H9 (cell line): ENCODE data around the gene MYO18B. TPM values are rescaled to one million over a fixed set of nuclear protein-coding genes. Genes with fewer than 3 reads are reported as not detected.

Experiments
- DNase-seq: peaks from one replicate; pipeline ENCODE4 v3.0.0-alpha.2; 2017
- H2AFZ ChIP-seq: one replicate; pipeline ENCODE4 v1.6.1; 2013; ENCODE audit warnings: mild to moderate bottlenecking, low read length, control low read depth, moderate library complexity
- H2AK5ac ChIP-seq: 2 replicates; pipeline ENCODE4 v1.6.1; 2013; ENCODE audit warnings: low read length, control low read depth, mixed read lengths; ENCODE audit not compliant: insufficient read length
- H2BK120ac ChIP-seq: one replicate; pipeline ENCODE4 v1.6.1; 2013; ENCODE audit warnings: low read depth, mild to moderate bottlenecking, low read length, control low read depth, inconsistent platforms; ENCODE audit not compliant: poor library complexity, severe bottlenecking
- H2BK12ac ChIP-seq: 2 replicates; pipeline ENCODE4 v1.6.1; 2013; ENCODE audit warnings: low read length, control low read depth, mixed read lengths, low read depth; ENCODE audit not compliant: insufficient read length
- H2BK15ac ChIP-seq: 2 replicates; pipeline ENCODE4 v1.6.1; 2013; ENCODE audit warnings: low read depth, low read length, control low read depth
- H2BK20ac ChIP-seq: one replicate; pipeline ENCODE4 v1.6.1; 2013; ENCODE audit warnings: low read depth, mild to moderate bottlenecking, low read length, control low read depth, inconsistent platforms; ENCODE audit not compliant: poor library complexity, severe bottlenecking
- H2BK5ac ChIP-seq: 2 replicates; pipeline ENCODE4 v1.6.1; 2013; ENCODE audit warnings: low read length, control low read depth, mixed read lengths; ENCODE audit not compliant: insufficient read length
- H3K14ac ChIP-seq: 2 replicates; pipeline ENCODE4 v1.6.1; 2013; ENCODE audit warnings: low read length, control low read depth; ENCODE audit not compliant: insufficient read depth
- H3K18ac ChIP-seq: 2 replicates; pipeline ENCODE4 v1.6.1; 2013; ENCODE audit warnings: low read depth, mild to moderate bottlenecking, mixed read lengths, low read length, control low read depth; ENCODE audit not compliant: insufficient read length
- H3K23ac ChIP-seq: 2 replicates; pipeline ENCODE4 v1.6.1; 2013; ENCODE audit warnings: low read length, control low read depth, mixed read lengths, low read depth; ENCODE audit not compliant: insufficient read length
- H3K23me2 ChIP-seq: 2 replicates; pipeline ENCODE4 v1.6.1; 2013; ENCODE audit warnings: low read depth, mild to moderate bottlenecking, mixed read lengths, low read length, control low read depth; ENCODE audit not compliant: insufficient read length, poor library complexity, severe bottlenecking
- H3K27ac ChIP-seq: 2 replicates; pipeline ENCODE4 v1.5.1; 2013; ENCODE audit warnings: low read length, control low read depth, mixed read lengths, low read depth; ENCODE audit not compliant: insufficient read length
- H3K27me3 ChIP-seq: 2 replicates; pipeline ENCODE4 v1.6.1; 2013; ENCODE audit warnings: low read length, control low read depth, inconsistent platforms; ENCODE audit not compliant: insufficient read depth
- H3K4ac ChIP-seq: 2 replicates; pipeline ENCODE4 v1.6.1; 2013; ENCODE audit warnings: low read depth, mild to moderate bottlenecking, control low read depth, inconsistent platforms, low read length, moderate library complexity
- H3K4me1 ChIP-seq: 2 replicates; pipeline ENCODE4 v1.6.1; 2013; ENCODE audit warnings: low read length, control low read depth, inconsistent platforms; ENCODE audit not compliant: insufficient read depth
- H3K4me2 ChIP-seq: 2 replicates; pipeline ENCODE4 v1.6.1; 2013; ENCODE audit warnings: low read length, control low read depth, mixed read lengths; ENCODE audit not compliant: insufficient read length, insufficient read depth
- H3K56ac ChIP-seq: 2 replicates; pipeline ENCODE4 v1.6.1; 2013; ENCODE audit warnings: low read depth, mild to moderate bottlenecking, mixed read lengths, low read length, control low read depth; ENCODE audit not compliant: insufficient read length
- H3K79me1 ChIP-seq: 2 replicates; pipeline ENCODE4 v1.6.1; 2013; ENCODE audit warnings: low read depth, mild to moderate bottlenecking, moderate library complexity, low read length, control low read depth, inconsistent platforms; ENCODE audit not compliant: insufficient read depth, poor library complexity, severe bottlenecking
- H3K79me2 ChIP-seq: 2 replicates; pipeline ENCODE4 v1.6.1; 2013; ENCODE audit warnings: low read length, control low read depth, inconsistent platforms; ENCODE audit not compliant: insufficient read depth
- H3K9ac ChIP-seq: 2 replicates; pipeline ENCODE4 v1.6.1; 2013; ENCODE audit warnings: low read length, control low read depth, mixed read lengths; ENCODE audit not compliant: insufficient read length; ENCODE audit errors: extremely low read depth
- H3K9me3 ChIP-seq: one replicate; pipeline ENCODE4 v1.6.1; 2013; ENCODE audit warnings: low read depth, low read length, inconsistent platforms; ENCODE audit not compliant: control insufficient read depth
- H3T11ph ChIP-seq: one replicate; pipeline ENCODE4 v1.6.1; 2013; ENCODE audit warnings: mild to moderate bottlenecking, low read length, control low read depth, inconsistent platforms
- H4K20me1 ChIP-seq: one replicate; pipeline ENCODE4 v1.6.1; 2013; ENCODE audit not compliant: control insufficient read depth, insufficient read length, insufficient read depth
- H4K5ac ChIP-seq: 2 replicates; pipeline ENCODE4 v1.6.1; 2013; ENCODE audit warnings: low read depth, mild to moderate bottlenecking, mixed read lengths, low read length, control low read depth; ENCODE audit not compliant: insufficient read length
- H4K8ac ChIP-seq: replicated peaks from 2 replicates; pipeline ENCODE4 v1.6.1; 2013; ENCODE audit warnings: low read length, control low read depth, mixed read lengths, low read depth; ENCODE audit not compliant: insufficient read length
- H4K91ac ChIP-seq: 2 replicates; pipeline ENCODE4 v1.6.1; 2013; ENCODE audit warnings: low read depth, mild to moderate bottlenecking, moderate library complexity, mixed read lengths, low read length, control low read depth; ENCODE audit not compliant: insufficient read length
- H3K27ac Mint-ChIP-seq, 3 experiments: 2 replicates in 2 of 3; 3 replicates in 1 of 3; pipeline ENCODE4 v1.8.0; 2020 to 2021; ENCODE audit warnings: mixed read lengths in 3 of 3, mild to moderate bottlenecking in 1 of 3, moderate library complexity in 1 of 3
- H3K27me3 Mint-ChIP-seq: 2 replicates; pipeline ENCODE4 v1.8.0; 2021; ENCODE audit warnings: low read depth, mild to moderate bottlenecking, moderate library complexity, mixed read lengths
- H3K36me3 Mint-ChIP-seq, 3 experiments: 2 replicates in 2 of 3; 3 replicates in 1 of 3; pipeline ENCODE4 v1.8.0; 2020 to 2021; ENCODE audit warnings: low read depth in 3 of 3, mixed read lengths in 3 of 3; ENCODE audit not compliant: insufficient read depth in 1 of 3
- H3K4me1 Mint-ChIP-seq, 2 experiments: 2 replicates each; pipeline ENCODE4 v1.8.0; 2020; ENCODE audit warnings: mixed read lengths in 2 of 2
- H3K4me3 Mint-ChIP-seq, 2 experiments: 2 replicates in 1 of 2; 3 replicates in 1 of 2; pipeline ENCODE4 v1.8.0; 2020 to 2021; ENCODE audit warnings: mild to moderate bottlenecking in 2 of 2, mixed read lengths in 2 of 2, moderate library complexity in 1 of 2
- H3K9me3 Mint-ChIP-seq, 2 experiments: 2 replicates in 1 of 2; 3 replicates in 1 of 2; pipeline ENCODE4 v1.8.0; 2020; ENCODE audit warnings: mild to moderate bottlenecking in 2 of 2, mixed read lengths in 2 of 2, moderate library complexity in 1 of 2
- CTCF ChIP-seq: fragments of 200-600 bp; sonication (generic); conservative IDR thresholded peaks from 3 replicates; pipeline ENCODE4 v1.8.0; 2021; ENCODE audit warnings: antibody characterized with exemption, mild to moderate bottlenecking
- WGBS: extraction: QIAGEN DNeasy Blood & Tissue Kit; methylation state at CpG from one replicate; pipeline ENCODE4 v1.1.7; 2013; ENCODE audit warnings: missing lambda C conversion rate, low lambda C conversion rate, mixed read lengths; ENCODE audit not compliant: insufficient read length; ENCODE audit errors: extremely low coverage; 5-methylcytosine and 5-hydroxymethylcytosine counted together
- total RNA-seq: library from RNA; stranded (reverse); gene quantifications from 2 replicates; pipeline ENCODE4 v1.2.1, GENCODE V29; 2021

Gene MYO18B
- total RNA-seq, 1 experiment from 2014 or later, result 0.46 TPM

GRCh38 chr22:25692397-25693267, 49.4 kb upstream of the MYO18B start:
- H3K4me1 Mint-ChIP-seq, result peaks cover 6 to 9% of the 10 kb centered on the region in 2 experiments; a peak in 3 of 4 replicates

More at GRCh38 chr22:25692397-25693267, 49.4 kb upstream of the MYO18B start:
- Histone ChIP-seq H3K79me2 (no peaks in the 10 kb centered on the region), H3K27me3 (no peaks in the 10 kb centered on the region), H2BK120ac (no peak overlapping the region), H3K18ac (no peak overlapping the region), H3K9ac (no peak overlapping the region), H3K14ac (no peak overlapping the region), H3K79me1 (no peaks in the 10 kb centered on the region), H3T11ph (no peak overlapping the region), H3K4ac (no peak overlapping the region), H4K8ac (no peak overlapping the region), H3K4me1 (peaks cover 2% of the 10 kb centered on the region; the same call in 1 of the 2 replicates), H3K27ac (no peak overlapping the region), H2BK15ac (no peak overlapping the region), H2BK20ac (no peak overlapping the region), H2BK12ac (no peak overlapping the region), H4K5ac (no peak overlapping the region), H3K56ac (no peak overlapping the region), H2BK5ac (no peak overlapping the region), H3K23me2 (no peaks in the 10 kb centered on the region), H2AFZ (no peak overlapping the region), H3K9me3 (no peaks in the 10 kb centered on the region), H3K23ac (no peak overlapping the region), H2AK5ac (no peak overlapping the region), H3K4me2 (no peak overlapping the region), H4K20me1 (no peaks in the 10 kb centered on the region), H4K91ac (no peak overlapping the region)
- H3K27ac Mint-ChIP-seq, result no peak overlapping the region
- no peak for DNase-seq
- H3K4me3 Mint-ChIP-seq, result no peak overlapping the region
- H3K9me3 Mint-ChIP-seq, result no peaks in the 10 kb centered on the region
- peaks cover 2 to 27% (median 18%) of the 10 kb centered on the region in 3 experiments; a peak in 5 of 7 replicates for H3K36me3 Mint-ChIP-seq
- no CpG with 5 or more reads among the region's 15 CpGs for WGBS
- no peaks in the 10 kb centered on the region for H3K27me3 Mint-ChIP-seq
- TF ChIP-seq CTCF, result no peak
